ENCODE data around the gene SPECC1L. TPM values are rescaled to one million over a fixed set of nuclear protein-coding genes. Genes with fewer than 3 reads are reported as not detected.

SPECC1L gene
- total and polyA plus RNA-seq, 2 of the 8 experiments (the other 6 are each of a cell fraction or from before 2014, with no cell fraction given), result 15.7 to 61.6 TPM

GRCh38 chr22:24315367-24315966, 44.8 kb downstream of the SPECC1L start:
- Histone ChIP-seq H4K20me1 (replicated peaks in 1 of 2; ENCODE audit: control insufficient read depth in 1 of 2, insufficient read depth in 2 of 2, low read length in 2 of 2) (peaks cover 0 to 2% of the 10 kb centered on the region in 2 experiments), H3K23me2 (ENCODE audit: low read depth, low read length) (no peaks in the 10 kb centered on the region), H3K27ac (ENCODE audit: low read depth, low read length) (no peak overlapping the region), H2BK20ac (ENCODE audit: low read length) (no peak overlapping the region), H2AFZ (ENCODE audit: low read length) (no peak overlapping the region), H3K56ac (replicated peaks; ENCODE audit: insufficient read length, low read depth, low read length) (no peak overlapping the region), H2BK15ac (ENCODE audit: low read length) (no peak overlapping the region), H2BK12ac (ENCODE audit: low read depth, low read length) (no peak overlapping the region), H2BK5ac (ENCODE audit: low read depth, low read length) (no peak overlapping the region), H3K14ac (ENCODE audit: insufficient read length) (no peak overlapping the region), H3K79me1 (ENCODE audit: low read depth, low read length) (no peaks in the 10 kb centered on the region), H3K4me3 (ENCODE audit: extremely low read depth in 1 of 4, insufficient read depth in 2 of 4, low read depth in 3 of 4, low read length in 4 of 4) (no peak overlapping the region), H3K9ac (replicated peaks in 1 of 4; ENCODE audit: extremely low read depth in 1 of 4, low read depth in 3 of 4, low read length in 3 of 4) (no peak overlapping the region), H3K36me3 (ENCODE audit: control insufficient read depth in 2 of 4, insufficient read depth in 4 of 4, low read length in 3 of 4) (peaks cover 9 to 42% (median 23%) of the 10 kb centered on the region in 4 experiments; a peak in 7 of 8 replicates), H3K9me3 (ENCODE audit: insufficient read depth in 2 of 2, low read depth in 1 of 2, low read length in 1 of 2) (peaks cover 5 to 6% of the 10 kb centered on the region in 2 experiments), H3K23ac (ENCODE audit: insufficient read length) (no peak overlapping the region), H4K5ac (ENCODE audit: insufficient read length, low read depth, low read length) (no peak overlapping the region), H3K18ac (ENCODE audit: extremely low read depth, low read length) (no peak overlapping the region), H3K4ac (replicated peaks; ENCODE audit: insufficient read length, low read depth, low read length) (no peak overlapping the region), H3K27me3 (replicated peaks in 1 of 4; ENCODE audit: control insufficient read depth in 3 of 4, extremely low read depth in 1 of 4, insufficient read depth in 3 of 4, low read length in 3 of 4) (no peaks in the 10 kb centered on the region), H4K8ac (ENCODE audit: extremely low read depth, insufficient read depth, low read length) (no peak overlapping the region), H2BK120ac (replicated peaks; ENCODE audit: low read depth, low read length) (no peak overlapping the region), H3K79me2 (ENCODE audit: control insufficient read depth in 1 of 2, insufficient read depth in 2 of 2, low read length in 2 of 2) (peaks cover 0 to 11% of the 10 kb centered on the region in 2 experiments; a peak in 1 of 4 replicates), H2AK5ac (ENCODE audit: low read depth, low read length) (no peak overlapping the region), H4K91ac (replicated peaks; ENCODE audit: insufficient read length, low read length) (no peak overlapping the region), H3K4me1 (replicated peaks in 1 of 4; ENCODE audit: control insufficient read depth in 3 of 4, insufficient read depth in 4 of 4, low read length in 3 of 4) (no peaks in the 10 kb centered on the region), H3K4me2 (ENCODE audit: insufficient read depth in 1 of 2, low read depth in 2 of 2, low read length in 2 of 2) (no peak overlapping the region)
- WGBS, 2 experiments (ENCODE audit: extremely low coverage in 1 of 2, insufficient coverage in 1 of 2, insufficient read length in 1 of 2, insufficient replicate concordance in 2 of 2, low coverage in 1 of 2, low lambda C conversion rate in 2 of 2, missing lambda C conversion rate in 1 of 2), result 91% methylated on average over 2 of the region's 2 CpGs; no CpG with 5 or more reads in 1 of the 2 experiments
- CTCF ChIA-PET (ENCODE audit: partially characterized antibody), result no interaction called here
- FAIRE-seq, result no peak
- POLR2A ChIA-PET (ENCODE audit: partially characterized antibody), result no interaction called here
- no peak for DNase-seq (ENCODE audit: low read depth in 1 of 2, low spot score in 2 of 2)
- TF ChIP-seq BACH1 (IDR thresholded peaks at IDR 0.05; ENCODE audit: low read length) (no peak), SUZ12 (IDR thresholded peaks at IDR 0.05; ENCODE audit: low read length) (no peak), SIN3A (conservative IDR thresholded peaks at IDR 0.05 in 1 of 2, IDR thresholded peaks at IDR 0.05 in 1 of 2; ENCODE audit: low read depth in 1 of 2, low read length in 2 of 2) (no peak), RNF2 (IDR thresholded peaks at IDR 0.05; ENCODE audit: borderline replicate concordance, low read depth, low read length, missing control alignments, poor library complexity, severe bottlenecking) (no peak), POU5F1 (IDR thresholded peaks at IDR 0.05; ENCODE audit: low read depth, low read length) (no peak), CTBP2 (IDR thresholded peaks at IDR 0.05; ENCODE audit: borderline replicate concordance, insufficient read depth, insufficient read length, low read length) (no peak), TAF1 (IDR thresholded peaks at IDR 0.05; ENCODE audit: low read depth, low read length) (no peak), CREB1 (IDR thresholded peaks at IDR 0.05) (no peak), ASH2L (IDR thresholded peaks at IDR 0.05; ENCODE audit: low read length) (no peak)
